Suprapubic skin (tissue), 4 donors: ENCODE results near the gene MAP2K4. TPM values are rescaled to one million over a fixed set of nuclear protein-coding genes. Genes with fewer than 3 reads are reported as not detected.
"Not testable (repeated sequence)": the region's sequence is repeated elsewhere in the genome, so short reads cannot be mapped to it uniquely, and the experiment has no call there.

Source experiments
- DNase-seq, 2 donors: peaks; one replicate each; pipeline ENCODE4 v3.0.0-alpha.2; 2019; ENCODE audit warnings: low spot score in 2 of 2
- H3K27ac ChIP-seq: fragments of 200-600 bp; sonication (generic); one replicate; pipeline ENCODE4 v1.5.1; 2019
- H3K27me3 ChIP-seq: fragments of 200-600 bp; sonication (generic); one replicate; pipeline ENCODE4 v1.5.1; 2019
- H3K36me3 ChIP-seq: fragments of 200-600 bp; sonication (generic); one replicate; pipeline ENCODE4 v1.5.1; 2019
- H3K4me1 ChIP-seq: fragments of 200-600 bp; sonication (generic); one replicate; pipeline ENCODE4 v1.5.1; 2019
- H3K4me3 ChIP-seq: fragments of 200-600 bp; sonication (generic); one replicate; pipeline ENCODE4 v1.5.1; 2019; ENCODE audit warnings: mild to moderate bottlenecking
- H3K9me3 ChIP-seq: fragments of 200-600 bp; sonication (generic); one replicate; pipeline ENCODE4 v1.5.1; 2019
- CTCF ChIP-seq, 2 donors: fragments of 200-600 bp in 1 of 2; fragments of 450-650 bp in 1 of 2; sonication (generic) in 1 of 2; IDR thresholded peaks; one replicate each; pipeline ENCODE4 v1.5.1; 2016 to 2019; ENCODE audit warnings: antibody characterized with exemption in 2 of 2, mild to moderate bottlenecking in 1 of 2, moderate library complexity in 1 of 2
- EP300 ChIP-seq: sonication (generic); formaldehyde crosslinking; IDR thresholded peaks from one replicate; pipeline ENCODE4 v1.6.1; 2017; ENCODE audit warnings: antibody characterized with exemption
- POLR2A ChIP-seq, 2 donors: fragments of 450-650 bp; IDR thresholded peaks; one replicate each; pipeline ENCODE4 v1.6.1; 2017; ENCODE audit warnings: antibody characterized with exemption in 2 of 2, mild to moderate bottlenecking in 2 of 2, moderate library complexity in 2 of 2
- POLR2AphosphoS5 ChIP-seq, 3 donors: sonication (generic); formaldehyde crosslinking; IDR thresholded peaks; one replicate each; pipeline ENCODE4 v1.6.1; 2017; ENCODE audit warnings: antibody characterized with exemption in 3 of 3
- WGBS: methylation state at CpG from one replicate; pipeline ENCODE4 v1.1.5; 2018; 5-methylcytosine and 5-hydroxymethylcytosine counted together
- total RNA-seq, 4 donors: library from RNA; depleted of rRNA; stranded (reverse); fragments of >200 nt; gene quantifications; one replicate each; pipeline ENCODE4 v1.1.0, GENCODE V29; 2016

The MAP2K4 gene
- 10 to 100 TPM; 29.3 to 35.7 (median 32.3) TPM for total RNA-seq

DNA sequence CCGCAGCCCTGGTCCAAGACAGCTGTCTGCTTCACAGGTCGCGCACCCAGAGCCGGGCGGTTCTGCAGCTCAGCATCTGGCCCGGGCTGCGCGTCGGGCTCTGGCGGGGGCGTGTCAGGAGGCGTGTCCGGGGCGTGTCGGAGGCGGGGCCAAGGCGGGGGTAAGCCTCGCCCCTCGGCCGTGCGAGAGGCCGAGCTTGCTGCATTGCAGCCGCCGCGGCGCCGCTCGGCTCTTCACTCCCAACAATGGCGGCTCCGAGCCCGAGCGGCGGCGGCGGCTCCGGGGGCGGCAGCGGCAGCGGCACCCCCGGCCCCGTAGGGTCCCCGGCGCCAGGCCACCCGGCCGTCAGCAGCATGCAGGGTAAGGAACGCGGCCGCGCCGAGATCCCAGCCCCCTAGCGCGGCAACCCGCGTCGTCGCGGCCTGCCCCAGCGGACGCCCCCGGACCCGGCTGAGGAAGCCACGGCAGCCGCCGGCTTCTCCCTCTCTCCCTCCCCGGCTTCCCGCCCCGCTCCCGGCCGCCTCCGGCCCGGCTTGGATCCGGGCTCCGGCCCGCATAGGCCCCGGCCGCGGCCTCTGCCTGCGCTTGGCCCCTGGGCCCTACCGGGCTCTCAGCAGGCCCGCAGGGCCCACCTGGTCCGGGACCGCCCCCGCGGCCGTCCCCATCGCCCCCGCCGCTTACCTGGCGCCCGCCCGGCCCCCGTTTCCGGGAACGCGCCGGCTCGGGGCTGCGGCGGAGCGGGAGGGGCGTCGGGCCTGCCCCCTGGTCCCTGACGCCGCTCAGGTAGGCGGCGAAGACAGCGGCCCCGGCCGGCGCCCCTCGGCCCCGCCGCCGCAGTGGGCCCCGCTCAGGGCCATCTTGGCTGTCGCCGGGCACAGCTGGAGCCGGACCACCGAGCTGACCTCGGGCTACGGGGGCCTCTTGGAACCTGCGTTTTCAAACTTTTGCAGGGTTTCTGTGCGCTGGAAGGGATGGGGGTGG is at the start of gene MAP2K4:
TSS of gene MAP2K4 (plus strand) at position 236 of the 981 bp plus-strand sequence. CDS start at position 246, 10 bp downstream.
- no peaks in the 10 kb centered on the region for H3K9me3 ChIP-seq
- H3K27me3 ChIP-seq = no peaks in the 10 kb centered on the region
- peak within 1 kb of the TSS; percentile 92 for H3K27ac ChIP-seq
- DNase-seq = peak; percentile 94 to 95
- no peak for TF ChIP-seq EP300
- peak in 1 of 3 donors; percentile 17 for TF ChIP-seq POLR2AphosphoS5 (IDR thresholded peaks at IDR 0.05)
- no peak for TF ChIP-seq CTCF (IDR thresholded peaks at IDR 0.05)
- TF ChIP-seq POLR2A (IDR thresholded peaks at IDR 0.05) = peak; percentile 39 to 87
- peaks cover 48% of the 10 kb centered on the region for H3K4me1 ChIP-seq
- WGBS = 0% methylated on average over 2 of the region's 123 CpGs
- H3K4me3 ChIP-seq = peak within 1 kb of the TSS; percentile 99
- H3K36me3 ChIP-seq = no peaks in the 10 kb centered on the region

GRCh38 chr17:11972741-11973140 is 47.9 kb upstream of the MAP2K4 start:
- 83% methylated on average over 19 of the region's 19 CpGs for WGBS
- H3K36me3 ChIP-seq, H3K4me3 ChIP-seq, DNase-seq, H3K4me1 ChIP-seq, H3K27me3 ChIP-seq, H3K27ac ChIP-seq, H3K9me3 ChIP-seq: not testable (repeated sequence)

DNA sequence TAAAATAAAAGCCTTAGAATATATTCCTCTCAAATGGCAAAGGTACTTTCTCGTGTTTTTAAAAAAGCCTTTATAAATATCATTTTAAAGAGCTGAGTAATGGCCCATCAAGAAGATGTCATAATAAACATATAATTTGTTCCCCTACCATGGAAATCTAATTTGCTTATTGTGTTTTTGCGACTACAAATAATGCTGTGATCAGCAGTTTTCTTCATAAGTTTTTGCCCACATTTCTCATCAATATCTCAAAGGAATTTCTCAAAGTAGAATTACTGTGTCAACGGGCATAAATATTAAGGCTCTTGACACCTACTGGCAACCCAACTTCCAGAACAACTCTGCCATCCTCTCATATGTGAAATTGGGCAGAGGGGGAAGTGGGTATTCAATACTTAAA is 40.9 kb upstream of the MAP2K4 start:
- TF ChIP-seq EP300 (no peak), POLR2AphosphoS5 (IDR thresholded peaks at IDR 0.05) (no peak), CTCF (IDR thresholded peaks at IDR 0.05) (no peak), POLR2A (IDR thresholded peaks at IDR 0.05) (no peak)

GRCh38 chr17:11980813-11981212 is 39.9 kb upstream of the MAP2K4 start:
- TF ChIP-seq EP300 = no peak
- TF ChIP-seq POLR2AphosphoS5 (IDR thresholded peaks at IDR 0.05) = no peak
- TF ChIP-seq CTCF (IDR thresholded peaks at IDR 0.05) = no peak
- no peak for TF ChIP-seq POLR2A (IDR thresholded peaks at IDR 0.05)
- H3K27me3 ChIP-seq = no peaks in the 10 kb centered on the region
- no peak for DNase-seq
- H3K4me1 ChIP-seq = peaks cover under 1% of the 10 kb centered on the region
- no peaks in the 10 kb centered on the region for H3K9me3 ChIP-seq
- no peak overlapping the region for H3K4me3 ChIP-seq
- H3K27ac ChIP-seq = no peak overlapping the region
- 98% methylated on average over 2 of the region's 2 CpGs for WGBS
- H3K36me3 ChIP-seq = peaks cover 31% of the 10 kb centered on the region

More for the DNA sequence above, 40.9 kb upstream of the MAP2K4 start:
- WGBS = 88% methylated on average over 3 of the region's 3 CpGs
- no peak overlapping the region for H3K27ac ChIP-seq
- H3K4me3 ChIP-seq = no peak overlapping the region
- peaks cover 3% of the 10 kb centered on the region for H3K4me1 ChIP-seq
- H3K36me3 ChIP-seq = peaks cover 31% of the 10 kb centered on the region
- no peaks in the 10 kb centered on the region for H3K9me3 ChIP-seq
- no peak for DNase-seq
- H3K27me3 ChIP-seq = no peaks in the 10 kb centered on the region

DNA sequence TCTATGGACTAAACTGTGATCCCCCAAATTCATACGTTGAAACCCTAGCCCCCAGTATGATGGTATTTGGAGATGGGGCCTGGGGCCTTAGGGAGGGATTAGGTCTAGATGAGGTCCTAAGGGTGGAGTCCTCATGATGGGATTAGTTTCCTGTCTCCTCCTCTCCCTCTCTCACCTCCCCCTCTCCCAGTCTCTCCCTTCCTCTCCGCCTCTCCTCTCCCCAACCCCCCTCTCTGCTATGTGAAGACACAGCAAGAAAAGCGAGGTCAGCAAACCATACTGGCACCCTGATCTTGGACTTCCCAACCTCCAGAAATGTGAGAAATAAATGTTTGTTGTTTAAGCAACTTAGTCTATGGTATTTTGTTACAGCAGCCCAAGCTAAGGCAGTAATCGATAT is 38.8 kb upstream of the MAP2K4 start:
- Histone ChIP-seq H3K36me3 (peaks cover 30% of the 10 kb centered on the region), H3K27ac (no peak overlapping the region), H3K4me3 (no peak overlapping the region), H3K4me1 (peaks cover 11% of the 10 kb centered on the region), H3K27me3 (no peaks in the 10 kb centered on the region), H3K9me3 (no peaks in the 10 kb centered on the region)
- DNase-seq = no peak
- TF ChIP-seq POLR2AphosphoS5 (IDR thresholded peaks at IDR 0.05) (no peak), CTCF (IDR thresholded peaks at IDR 0.05) (no peak), EP300 (no peak), POLR2A (IDR thresholded peaks at IDR 0.05) (no peak)
- WGBS = 91% methylated on average over 4 of the region's 4 CpGs
